Loucy (cell line): ENCODE results near the gene SMIM45.

Source experiments
- H2AFZ ChIP-seq: fragments of 200-600 bp; sonication (generic); 2 replicates; pipeline ENCODE4 v1.6.0; 2016; ENCODE audit warnings: antibody characterized with exemption, mild to moderate bottlenecking, low read length, moderate library complexity
- H3F3A ChIP-seq: fragments of 200-600 bp; 2 replicates; pipeline ENCODE4 v1.6.0; 2016; ENCODE audit warnings: antibody characterized with exemption, low read depth, mild to moderate bottlenecking
- H3K27me3 ChIP-seq: fragments of 200-600 bp; sonication (generic); 2 replicates; pipeline ENCODE4 v1.6.1; 2014; ENCODE audit warnings: low read length, mild to moderate bottlenecking; ENCODE audit not compliant: insufficient read depth, poor library complexity, severe bottlenecking
- H3K36me3 ChIP-seq: fragments of 200-600 bp; sonication (generic); 2 replicates; pipeline ENCODE4 v1.6.1; 2016; ENCODE audit warnings: low read length; ENCODE audit not compliant: insufficient read depth
- H3K4me1 ChIP-seq: fragments of 200-600 bp; sonication (generic); 2 replicates; pipeline ENCODE4 v1.5.1; 2014; ENCODE audit warnings: low read length, mild to moderate bottlenecking; ENCODE audit not compliant: insufficient read depth, poor library complexity, severe bottlenecking
- H3K4me2 ChIP-seq: fragments of 200-600 bp; sonication (generic); 2 replicates; pipeline ENCODE4 v1.6.0; 2014; ENCODE audit warnings: antibody characterized with exemption, low read length, low read depth, mild to moderate bottlenecking; ENCODE audit not compliant: poor library complexity, severe bottlenecking
- H3K4me3 ChIP-seq: fragments of 200-600 bp; sonication (generic); 2 replicates; pipeline ENCODE4 v1.5.1; 2014; ENCODE audit warnings: low read length, mild to moderate bottlenecking, mixed read lengths; ENCODE audit not compliant: poor library complexity, severe bottlenecking
- H3K79me2 ChIP-seq: fragments of 200-600 bp; sonication (generic); 2 replicates; pipeline ENCODE4 v1.6.1; 2014; ENCODE audit warnings: low read length; ENCODE audit not compliant: insufficient read depth
- H3K9ac ChIP-seq: fragments of 200-600 bp; sonication (generic); 2 replicates; pipeline ENCODE4 v1.6.0; 2014; ENCODE audit warnings: mild to moderate bottlenecking, low read depth, low read length, moderate library complexity; ENCODE audit not compliant: poor library complexity, severe bottlenecking
- H3K9me2 ChIP-seq: fragments of 200-600 bp; sonication (generic); replicated peaks from 2 replicates; pipeline ENCODE4 v1.6.1; 2016; ENCODE audit warnings: low read depth, low read length, mixed read lengths
- H3K9me3 ChIP-seq: fragments of 200-600 bp; sonication (generic); 2 replicates; pipeline ENCODE4 v1.6.1; 2014; ENCODE audit warnings: mild to moderate bottlenecking, antibody characterized with exemption, low read length, low read depth; ENCODE audit not compliant: insufficient read depth
- H4K20me1 ChIP-seq: fragments of 200-600 bp; sonication (generic); 2 replicates; pipeline ENCODE4 v1.6.0; 2014; ENCODE audit warnings: antibody characterized with exemption, low read length, mild to moderate bottlenecking; ENCODE audit not compliant: insufficient read depth, poor library complexity, severe bottlenecking
- CTCF ChIP-seq: fragments of 200-600 bp; sonication (generic); conservative IDR thresholded peaks from 2 replicates; pipeline ENCODE4 v1.5.1; 2014; ENCODE audit warnings: mild to moderate bottlenecking, antibody characterized with exemption, low read length
- EZH2phosphoT487 ChIP-seq: fragments of 200-600 bp; IDR thresholded peaks from 2 replicates; pipeline ENCODE4 v1.6.1; 2018; ENCODE audit warnings: antibody characterized with exemption, mild to moderate bottlenecking, moderate library complexity, borderline replicate concordance

The SMIM45 gene

DNA sequence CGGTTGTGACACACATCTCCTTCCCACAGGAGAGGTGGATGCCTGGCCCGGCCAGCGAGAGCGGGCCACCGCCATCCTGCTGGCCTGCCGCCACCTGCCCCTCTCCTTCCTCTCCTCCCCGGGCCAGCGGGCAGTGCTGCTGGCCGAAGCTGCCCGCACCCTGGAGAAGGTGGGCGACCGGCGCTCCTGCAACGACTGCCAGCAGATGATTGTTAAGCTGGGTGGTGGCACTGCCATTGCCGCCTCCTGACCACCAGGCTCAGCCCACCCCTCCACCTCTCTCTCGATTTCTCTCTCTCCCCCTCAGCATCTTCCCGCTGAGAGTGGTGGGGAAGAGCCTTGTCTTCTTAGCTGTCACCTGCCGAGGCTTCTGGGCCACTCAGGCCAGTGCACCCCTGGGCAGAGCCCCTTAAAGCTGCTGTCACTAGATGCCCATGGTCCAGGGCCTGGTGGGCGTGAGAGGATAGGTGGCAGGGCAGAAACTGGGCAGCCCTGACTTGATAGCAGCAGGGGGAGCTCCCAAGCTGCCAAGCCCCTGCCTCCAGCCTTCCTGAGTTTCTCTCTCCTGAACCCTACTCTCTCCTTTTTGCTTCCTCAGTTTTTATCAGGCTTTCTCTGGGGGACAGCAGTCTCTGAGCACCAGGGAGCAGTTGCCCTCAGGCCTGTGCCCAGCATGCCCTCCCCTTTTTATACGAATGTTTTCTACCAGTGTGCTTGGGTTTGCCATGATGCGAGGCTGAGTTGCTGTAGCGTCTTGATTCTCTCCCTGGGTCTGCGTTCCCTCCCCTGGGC, 46.3 kb upstream of the SMIM45 start:
- Histone ChIP-seq H3K9me2 (no peaks in the 10 kb centered on the region), H3K9ac (no peak overlapping the region), H3K9me3 (no peaks in the 10 kb centered on the region), H3K79me2 (no peaks in the 10 kb centered on the region), H2AFZ (no peak overlapping the region), H3K4me2 (no peak overlapping the region), H3K4me3 (no peak overlapping the region), H3K4me1 (peaks cover 19% of the 10 kb centered on the region), H3K27me3 (no peaks in the 10 kb centered on the region), H3F3A (no peaks in the 10 kb centered on the region), H4K20me1 (no peaks in the 10 kb centered on the region), H3K36me3 (peaks cover 62% of the 10 kb centered on the region)
- no peak for TF ChIP-seq CTCF
- TF ChIP-seq EZH2phosphoT487: no peak

DNA sequence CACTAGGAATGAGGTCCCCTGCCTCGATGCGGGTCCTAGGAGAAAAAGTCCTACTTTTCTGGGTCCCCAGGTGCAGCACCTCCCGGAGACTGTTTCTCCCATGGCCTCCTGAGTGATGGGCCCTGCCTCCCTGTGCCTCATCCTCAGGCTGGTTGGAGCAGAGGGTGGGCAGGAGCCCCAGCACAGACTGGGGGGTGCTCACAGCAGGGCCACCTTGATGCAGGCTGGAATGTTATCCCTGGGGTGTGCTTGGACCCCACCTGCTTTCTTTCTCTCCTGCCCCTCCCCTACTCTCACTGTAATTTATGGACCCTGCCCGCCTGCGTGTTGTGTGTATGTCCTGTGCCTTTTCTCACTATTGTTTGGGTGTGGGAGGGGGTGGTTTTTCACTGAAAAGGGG, 45.1 kb upstream of the SMIM45 start:
- Histone ChIP-seq H3K79me2 (no peaks in the 10 kb centered on the region), H3K4me2 (no peak overlapping the region), H3K9me2 (no peaks in the 10 kb centered on the region), H3K9ac (no peak overlapping the region), H3K4me1 (peaks cover 19% of the 10 kb centered on the region), H3K36me3 (peaks cover 50% of the 10 kb centered on the region), H4K20me1 (no peaks in the 10 kb centered on the region), H2AFZ (no peak overlapping the region), H3K27me3 (no peaks in the 10 kb centered on the region), H3K9me3 (no peaks in the 10 kb centered on the region), H3K4me3 (no peak overlapping the region), H3F3A (no peaks in the 10 kb centered on the region)
- TF ChIP-seq EZH2phosphoT487 (no peak), CTCF (no peak)

DNA sequence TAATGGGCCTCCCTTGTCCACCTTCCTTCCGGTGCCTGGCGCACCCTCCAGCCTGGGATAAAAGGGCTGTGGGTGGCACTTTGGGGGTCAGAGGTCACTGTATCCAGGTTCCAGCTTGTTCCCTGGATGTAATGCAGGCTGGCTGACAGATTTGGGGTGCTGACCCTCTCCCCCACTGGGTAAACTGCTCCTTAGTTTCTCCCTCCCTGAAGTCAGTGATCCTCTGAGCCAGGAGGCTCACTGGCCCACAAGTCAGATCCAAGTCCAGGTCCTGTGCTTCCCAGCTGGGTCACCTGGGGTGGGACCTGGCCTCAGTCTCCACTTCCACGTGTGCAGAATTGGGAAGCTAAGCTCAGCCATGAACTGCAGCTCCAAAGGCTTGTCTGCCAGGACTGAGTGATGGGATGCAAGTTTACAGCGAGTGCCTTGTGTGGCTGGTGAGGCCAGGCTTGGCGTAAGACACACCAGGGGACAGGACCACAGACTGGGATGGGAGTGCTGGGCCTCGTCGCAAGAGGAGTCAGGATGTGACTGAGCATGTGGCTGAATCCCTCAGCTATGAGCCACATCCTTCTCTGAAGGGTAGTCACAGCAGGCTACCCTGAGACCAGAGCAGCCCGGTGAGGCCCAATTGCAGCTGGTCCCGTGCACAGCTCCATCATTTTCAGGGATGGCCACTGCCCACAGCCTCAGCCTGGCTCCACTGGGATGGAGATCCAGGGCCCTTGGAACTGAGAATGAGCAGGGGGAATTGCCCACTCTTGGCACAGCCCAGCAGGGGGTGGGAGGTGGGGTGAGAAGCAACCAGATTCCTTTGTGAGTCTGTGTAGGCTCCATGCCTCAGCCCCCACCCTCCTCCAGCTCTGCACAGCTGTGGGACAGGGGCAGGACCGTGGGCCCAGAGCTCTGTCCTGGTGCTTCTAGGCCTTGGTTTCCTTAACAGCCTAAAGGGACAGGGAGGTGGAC, 44.2 kb upstream of the SMIM45 start:
- Histone ChIP-seq H3F3A (no peaks in the 10 kb centered on the region), H3K9me3 (no peaks in the 10 kb centered on the region), H3K4me2 (peak overlapping the region; percentile 21), H3K4me1 (peaks cover 19% of the 10 kb centered on the region), H2AFZ (no peak overlapping the region), H3K9me2 (no peaks in the 10 kb centered on the region), H3K27me3 (no peaks in the 10 kb centered on the region), H3K4me3 (no peak overlapping the region), H3K36me3 (peaks cover 41% of the 10 kb centered on the region), H3K79me2 (no peaks in the 10 kb centered on the region), H4K20me1 (no peaks in the 10 kb centered on the region), H3K9ac (no peak overlapping the region)
- TF ChIP-seq EZH2phosphoT487: no peak
- no peak for TF ChIP-seq CTCF
